H1 (cell line): Measurements from ENCODE around the gene TBX4. TPM values are rescaled to one million over a fixed set of nuclear protein-coding genes. Genes with fewer than 3 reads are reported as not detected.

Experiments
- ASH2L ChIP-seq: fragments of 200-600, 300-600 bp; sonication (generic); IDR thresholded peaks from one replicate; pipeline ENCODE4 v1.7.1; 2017; ENCODE audit warnings: low read length
- ATF3 ChIP-seq: IDR thresholded peaks from 2 replicates; pipeline ENCODE4 v1.6.1; 2011; ENCODE audit warnings: low read depth, mild to moderate bottlenecking, low read length; ENCODE audit not compliant: insufficient read depth
- BACH1 ChIP-seq: IDR thresholded peaks from 2 replicates; pipeline ENCODE4 v1.6.1; 2012; ENCODE audit warnings: low read length, improper control_type of control experiment
- CHD7 ChIP-seq: fragments of 300-600 bp; sonication (generic); IDR thresholded peaks from 2 replicates; pipeline ENCODE4 v1.7.1; 2012; ENCODE audit warnings: low read length, moderate library complexity, mild to moderate bottlenecking, inconsistent platforms; ENCODE audit not compliant: insufficient replicate concordance
- EGR1 ChIP-seq: IDR thresholded peaks from 2 replicates; pipeline ENCODE4 v1.6.1; 2011; ENCODE audit warnings: low read depth, low read length, borderline replicate concordance
- JUND ChIP-seq: IDR thresholded peaks from 2 replicates; pipeline ENCODE4 v1.6.1; 2011; ENCODE audit warnings: mild to moderate bottlenecking, improper control_type of control experiment, low read length
- POU5F1 ChIP-seq: IDR thresholded peaks from 2 replicates; pipeline ENCODE4 v1.6.1; 2011; ENCODE audit warnings: low read depth, mild to moderate bottlenecking, low read length, moderate library complexity
- RNF2 ChIP-seq: fragments of 200-900, 300-1000 bp; sonication (generic); IDR thresholded peaks from 2 replicates; pipeline ENCODE4 v1.7.1; 2016; ENCODE audit warnings: borderline replicate concordance, low read depth, mild to moderate bottlenecking, antibody characterized with exemption, low read length; ENCODE audit not compliant: poor library complexity, severe bottlenecking; ENCODE audit errors: missing control alignments
- RXRA ChIP-seq: IDR thresholded peaks from 2 replicates; pipeline ENCODE4 v1.6.1; 2011; ENCODE audit warnings: low read depth, mild to moderate bottlenecking, low read length, moderate library complexity; ENCODE audit not compliant: insufficient read depth
- TBP ChIP-seq: IDR thresholded peaks from 2 replicates; pipeline ENCODE4 v1.6.1; 2011; ENCODE audit warnings: low read depth, low read length, improper control_type of control experiment
- polyA plus RNA-seq, 7 experiments: library from polyadenylated mRNA; depleted of rRNA in 3 of 7; stranded (reverse) in 5 of 7; unstranded in 2 of 7; fragments of >200 nt in 5 of 7; fragments of 200-250 nt in 2 of 7; gene quantifications; 1 replicate in 5 of 7; 2 replicates in 1 of 7; 4 replicates in 1 of 7; pipeline versions ENCODE4 v1.2.1 to v1.2.3, GENCODE V29; 2011 to 2013; ENCODE audit warnings: missing spikeins in 2 of 7, mixed read lengths in 2 of 7
- total RNA-seq: library from RNA; stranded (reverse); fragmentation: NEBNext Ultra II Directional; extraction: Animal tissue kit (Norgen Biotek cat#: 25700); gene quantifications from 2 replicates; pipeline ENCODE4 v1.2.1, GENCODE V29; 2021

Gene TBX4
- total and polyA plus RNA-seq, 2 of the 8 experiments (the other 6 are each of a cell fraction or from before 2014, with no cell fraction given) = 0.02 TPM; not detected in 1

GRCh38 chr17:61482467-61482866 is 30.2 kb downstream of the TBX4 start (continued):
- TF ChIP-seq CHD7 (no peak), TBP (no peak), ASH2L (no peak), EGR1 (no peak), ATF3 (no peak), JUND (no peak), RNF2 (no peak), RXRA (no peak), POU5F1 (no peak), BACH1 (no peak)
